Limb (tissue), 2 donors: ENCODE results near the gene UNC93B1.
"Not testable (repeated sequence)": the region's sequence is repeated elsewhere in the genome, so short reads cannot be mapped to it uniquely, and the experiment has no call there.

Experiments used
- DNase-seq, 2 donors: peaks; one replicate each; pipeline ENCODE4 v3.0.0-alpha.2; 2016; ENCODE audit errors: extremely low spot score in 2 of 2

The UNC93B1 gene

GRCh38 chr11:67943406-67943805 lies 60.5 kb downstream of the UNC93B1 start:
- not testable (repeated sequence) for DNase-seq
